NCI-H146 treated with DMSO at 0.1 percent for 48 hours (cell line): ENCODE results near the gene LENEP.

Experiments used
- DNase-seq: peaks from one replicate; lab custom pipeline; 2025; ENCODE audit not compliant: unreplicated experiment; lab: John Stamatoyannopoulos, UW

LENEP gene

GRCh38 chr1:155010211-155010918 lies 17.0 kb downstream of the LENEP start:
- no peak for DNase-seq

GRCh38 chr1:155011004-155011416 lies 17.6 kb downstream of the LENEP start:
- DNase-seq: no peak

- no peak for DNase-seq
Observed at GRCh38 chr1:155011437-155012025, 18.1 kb downstream of the LENEP start.

GRCh38 chr1:155012026-155012546 lies 18.7 kb downstream of the LENEP start:
- no peak for DNase-seq

- no peak for DNase-seq
Observed at GRCh38 chr1:155012776-155013602, 19.6 kb downstream of the LENEP start.

GRCh38 chr1:155013632-155014031 lies 20.2 kb downstream of the LENEP start:
- no peak for DNase-seq

- no peak for DNase-seq
Observed at GRCh38 chr1:155014709-155015508, 21.5 kb downstream of the LENEP start.

- no peak for DNase-seq
Observed at GRCh38 chr1:155015527-155016230, 22.3 kb downstream of the LENEP start.

GRCh38 chr1:155016231-155016831 lies 22.9 kb downstream of the LENEP start:
- no peak for DNase-seq

GRCh38 chr1:155017041-155017945 lies 23.9 kb downstream of the LENEP start:
- DNase-seq: peak; percentile 72

- DNase-seq: no peak
Observed at GRCh38 chr1:155017946-155018316, 24.5 kb downstream of the LENEP start.

- no peak for DNase-seq
Observed at GRCh38 chr1:155018617-155019348, 25.4 kb downstream of the LENEP start.

GRCh38 chr1:155019377-155020245 lies 26.2 kb downstream of the LENEP start:
- no peak for DNase-seq

GRCh38 chr1:155022136-155022926 lies 28.9 kb downstream of the LENEP start:
- DNase-seq: no peak

GRCh38 chr1:155022927-155023236 lies 29.5 kb downstream of the LENEP start:
- DNase-seq: no peak

GRCh38 chr1:155023627-155024026 lies 30.2 kb downstream of the LENEP start:
- no peak for DNase-seq

- no peak for DNase-seq
Observed at GRCh38 chr1:155024315-155024714, 30.9 kb downstream of the LENEP start.
